T-helper 1 cell (primary cell): ENCODE data around the gene PRDM16.

Experiments used
- DNase-seq, 5 donors: peaks; one replicate each; pipeline ENCODE4 v3.0.0-alpha.2; 2012 to 2020

PRDM16 gene

GRCh38 chr1:3469104-3469848, 400.3 kb downstream of the PRDM16 start:
- no peak for DNase-seq

- peak in 1 of 5 donors; percentile 1 for DNase-seq
Measured at GRCh38 chr1:3469849-3470649, 401.0 kb downstream of the PRDM16 start.

GRCh38 chr1:3470650-3471355, 401.8 kb downstream of the PRDM16 start:
- no peak for DNase-seq

GRCh38 chr1:3471356-3472087, 402.5 kb downstream of the PRDM16 start:
- no peak for DNase-seq

- no peak for DNase-seq
Measured at GRCh38 chr1:3472088-3472850, 403.3 kb downstream of the PRDM16 start.

- DNase-seq = no peak
Measured at GRCh38 chr1:3472906-3473305, 403.9 kb downstream of the PRDM16 start.

GRCh38 chr1:3473381-3473844, 404.4 kb downstream of the PRDM16 start:
- no peak for DNase-seq

GRCh38 chr1:3474016-3474415, 405.0 kb downstream of the PRDM16 start:
- no peak for DNase-seq

- DNase-seq = no peak
Measured at GRCh38 chr1:3474421-3474820, 405.4 kb downstream of the PRDM16 start.

GRCh38 chr1:3475839-3476573, 407.0 kb downstream of the PRDM16 start:
- no peak for DNase-seq

- no peak for DNase-seq
Measured at GRCh38 chr1:3476666-3477065, 407.7 kb downstream of the PRDM16 start.

- no peak for DNase-seq
Measured at GRCh38 chr1:3477241-3477995, 408.4 kb downstream of the PRDM16 start.

- no peak for DNase-seq
Measured at GRCh38 chr1:3478187-3478586, 409.2 kb downstream of the PRDM16 start.

GRCh38 chr1:3479511-3480368, 410.7 kb downstream of the PRDM16 start:
- DNase-seq = no peak

- DNase-seq = no peak
Measured at GRCh38 chr1:3480369-3480719, 411.3 kb downstream of the PRDM16 start.

- no peak for DNase-seq
Measured at GRCh38 chr1:3481046-3481445, 412.0 kb downstream of the PRDM16 start.

GRCh38 chr1:3481836-3482375, 412.9 kb downstream of the PRDM16 start:
- DNase-seq = no peak

GRCh38 chr1:3482378-3482849, 413.4 kb downstream of the PRDM16 start:
- DNase-seq = no peak

GRCh38 chr1:3483380-3483779, 414.4 kb downstream of the PRDM16 start:
- DNase-seq = no peak
